Thyroid gland (tissue), 4 donors: ENCODE results near the gene GP1BA. TPM values are rescaled to one million over a fixed set of nuclear protein-coding genes. Genes with fewer than 3 reads are reported as not detected.

Experiments used
- DNase-seq, 2 donors: peaks; one replicate each; pipeline ENCODE4 v3.0.0-alpha.2; 2019
- H3K27ac ChIP-seq, 3 donors: fragments of 200-600 bp; sonication (generic); 1 replicate in 2 of 3; 2 replicates in 1 of 3; pipeline ENCODE4 v1.5.1; 2016 to 2019; ENCODE audit warnings: mild to moderate bottlenecking in 1 of 3, moderate library complexity in 1 of 3
- H3K27me3 ChIP-seq: fragments of 200-600 bp; sonication (generic); one replicate; pipeline ENCODE4 v1.5.1; 2019
- H3K36me3 ChIP-seq, 2 donors: fragments of 200-600 bp; sonication (generic); one replicate each; pipeline ENCODE4 v1.5.1; 2016 to 2019
- H3K4me1 ChIP-seq, 2 donors: fragments of 200-600 bp; sonication (generic); one replicate each; pipeline ENCODE4 v1.5.1; 2017 to 2019
- H3K4me3 ChIP-seq, 3 donors: fragments of 200-600 bp; sonication (generic); replicated peaks in 1 of 3; 1 replicate in 2 of 3; 2 replicates in 1 of 3; pipeline ENCODE4 v1.5.1; 2016; ENCODE audit warnings: mild to moderate bottlenecking in 1 of 3
- H3K9me3 ChIP-seq: fragments of 200-600 bp; sonication (generic); one replicate; pipeline ENCODE4 v1.5.1; 2017
- POLR2A ChIP-seq, 2 donors: fragments of 450-650 bp; IDR thresholded peaks; one replicate each; pipeline ENCODE4 v1.6.1; 2017; ENCODE audit warnings: antibody characterized with exemption in 2 of 2, mild to moderate bottlenecking in 2 of 2, moderate library complexity in 1 of 2
- WGBS, 2 donors: methylation state at CpG; one replicate each; pipeline ENCODE4 v1.1.5; 2017; 5-methylcytosine and 5-hydroxymethylcytosine counted together
- intact Hi-C: fragments of 100-400 bp; cut with DNase I; formaldehyde crosslinking; loops from one replicate; pipeline ENCODE4 v1.15.1; 2023
- total RNA-seq, 4 donors: library from RNA; depleted of rRNA; stranded (reverse); fragments of >200 nt; gene quantifications; one replicate each; pipeline ENCODE4 v1.2.3, GENCODE V29; 2016
- TF ChIP-seq, protein P1 (sequence below), 6 experiments: fragments of 200-600 bp in 3 of 6; fragments of 450-650 bp in 3 of 6; sonication (generic) in 3 of 6; IDR thresholded peaks; one replicate each; pipeline ENCODE4 v1.5.1; 2016 to 2019; ENCODE audit warnings: antibody characterized with exemption in 6 of 6, mild to moderate bottlenecking in 2 of 6, inconsistent platforms in 1 of 6, moderate library complexity in 1 of 6

The GP1BA gene
- total RNA-seq, 4 donors from 2014 or later = not detected

DNA sequence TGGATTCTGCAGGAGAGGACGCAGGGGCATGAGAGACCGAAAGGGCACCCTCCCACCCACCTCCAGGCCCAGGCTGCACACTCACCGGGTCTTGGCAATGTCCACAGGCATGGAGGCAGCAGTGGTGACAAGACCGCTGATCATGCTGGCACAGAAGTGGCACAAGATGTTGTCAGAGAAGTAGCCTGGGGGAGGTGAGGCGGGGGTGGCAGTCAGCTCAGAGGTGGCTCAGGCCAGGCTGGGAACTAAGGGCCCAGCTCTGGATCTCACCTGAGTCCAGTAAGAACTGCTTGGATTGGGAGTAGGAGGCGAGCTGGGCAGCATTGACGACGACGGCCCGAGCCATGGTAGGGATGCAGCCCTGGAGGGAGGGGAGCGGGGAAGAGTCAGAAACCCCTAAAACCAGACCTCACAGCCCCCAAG, 6.0 kb downstream of the GP1BA start:
- H3K4me3 ChIP-seq = no peak overlapping the region
- no peaks in the 10 kb centered on the region for H3K27me3 ChIP-seq
- no peak for DNase-seq
- H3K27ac ChIP-seq = no peak overlapping the region
- H3K36me3 ChIP-seq = peaks cover 14 to 15% of the 10 kb centered on the region in 2 donors
- H3K4me1 ChIP-seq = peaks cover 17 to 29% of the 10 kb centered on the region in 2 donors
- WGBS, 2 donors = 89 to 92% methylated on average over 8 to 11 of the region's 11 CpGs
- H3K9me3 ChIP-seq = no peaks in the 10 kb centered on the region
- TF ChIP-seq, protein P1, sequence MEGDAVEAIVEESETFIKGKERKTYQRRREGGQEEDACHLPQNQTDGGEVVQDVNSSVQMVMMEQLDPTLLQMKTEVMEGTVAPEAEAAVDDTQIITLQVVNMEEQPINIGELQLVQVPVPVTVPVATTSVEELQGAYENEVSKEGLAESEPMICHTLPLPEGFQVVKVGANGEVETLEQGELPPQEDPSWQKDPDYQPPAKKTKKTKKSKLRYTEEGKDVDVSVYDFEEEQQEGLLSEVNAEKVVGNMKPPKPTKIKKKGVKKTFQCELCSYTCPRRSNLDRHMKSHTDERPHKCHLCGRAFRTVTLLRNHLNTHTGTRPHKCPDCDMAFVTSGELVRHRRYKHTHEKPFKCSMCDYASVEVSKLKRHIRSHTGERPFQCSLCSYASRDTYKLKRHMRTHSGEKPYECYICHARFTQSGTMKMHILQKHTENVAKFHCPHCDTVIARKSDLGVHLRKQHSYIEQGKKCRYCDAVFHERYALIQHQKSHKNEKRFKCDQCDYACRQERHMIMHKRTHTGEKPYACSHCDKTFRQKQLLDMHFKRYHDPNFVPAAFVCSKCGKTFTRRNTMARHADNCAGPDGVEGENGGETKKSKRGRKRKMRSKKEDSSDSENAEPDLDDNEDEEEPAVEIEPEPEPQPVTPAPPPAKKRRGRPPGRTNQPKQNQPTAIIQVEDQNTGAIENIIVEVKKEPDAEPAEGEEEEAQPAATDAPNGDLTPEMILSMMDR (IDR thresholded peaks at IDR 0.05) = no peak
- TF ChIP-seq POLR2A (IDR thresholded peaks at IDR 0.05) = no peak
- intact Hi-C loops = loop anchor here (5.0 kb wide), 1 partner anchor 44 kb away; no protein-coding TSS in a partner anchor

DNA sequence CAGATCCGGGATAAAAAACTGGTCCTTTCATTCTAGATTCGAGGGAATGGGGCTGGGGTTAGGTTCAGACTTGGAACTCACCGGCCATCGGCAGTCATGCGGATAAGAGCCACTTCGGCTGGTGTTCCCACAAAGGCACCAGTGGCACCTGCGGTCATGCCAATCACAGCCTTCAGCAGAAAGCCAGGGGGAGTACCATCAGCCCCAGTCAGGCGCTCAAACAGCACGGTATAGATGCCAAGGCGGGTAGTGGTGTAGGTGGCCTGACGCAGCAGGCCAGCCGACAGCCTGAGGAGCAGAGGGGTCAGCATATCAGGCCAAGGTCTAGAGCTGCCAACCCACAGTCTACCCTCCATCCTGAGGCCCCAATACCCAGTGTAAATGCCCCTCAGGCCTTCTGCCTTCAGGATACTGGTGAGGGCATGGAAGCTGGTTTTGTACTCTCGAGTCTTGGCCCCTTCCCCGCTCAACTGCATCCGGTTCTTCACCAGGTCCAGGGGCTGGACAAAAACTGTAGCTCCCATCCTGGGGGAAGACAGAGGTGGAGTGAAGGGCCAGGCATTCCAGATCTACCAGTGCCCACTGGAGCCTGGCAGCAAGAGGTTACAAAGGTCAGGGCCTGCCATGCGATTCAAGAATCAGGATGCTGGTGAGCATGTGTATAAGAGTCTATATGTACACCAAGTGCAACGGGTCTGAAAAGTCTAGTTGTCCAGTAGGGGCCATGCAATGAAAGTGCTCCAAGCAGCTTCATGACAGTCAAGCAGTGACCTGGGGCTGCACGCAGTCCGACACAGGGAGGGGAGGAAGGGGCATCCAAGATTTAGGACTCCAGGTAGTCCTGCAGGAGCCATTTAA, 6.8 kb downstream of the GP1BA start:
- H3K27me3 ChIP-seq = no peaks in the 10 kb centered on the region
- TF ChIP-seq POLR2A (IDR thresholded peaks at IDR 0.05) = no peak
- TF ChIP-seq, protein P1 (IDR thresholded peaks at IDR 0.05) = no peak

DNA sequence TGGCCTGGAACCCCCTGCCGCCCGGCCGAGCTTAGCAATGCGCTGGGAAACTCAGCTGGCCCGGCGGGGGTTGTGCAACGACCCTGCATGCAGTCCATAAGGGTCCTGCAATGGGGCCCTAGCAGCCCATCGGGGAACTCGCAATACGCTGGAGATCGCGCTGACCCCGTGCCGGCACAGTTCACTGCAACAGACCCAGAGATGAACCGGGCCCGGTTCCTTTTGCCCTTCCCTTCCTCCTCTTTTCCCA, 7.4 kb downstream of the GP1BA start:
- TF ChIP-seq, protein P1 (IDR thresholded peaks at IDR 0.05) = no peak
- no peak for TF ChIP-seq POLR2A (IDR thresholded peaks at IDR 0.05)
- peaks cover 17 to 23% of the 10 kb centered on the region in 2 donors for H3K4me1 ChIP-seq
- H3K27me3 ChIP-seq = no peaks in the 10 kb centered on the region
- peak in 1 of 2 donors; percentile 10 for DNase-seq
- WGBS, 2 donors = 1 to 2% methylated on average over 9 to 12 of the region's 16 CpGs
- H3K36me3 ChIP-seq = peaks cover 15 to 16% of the 10 kb centered on the region in 2 donors
- intact Hi-C loops = loop anchor here (5.0 kb wide), 1 partner anchor 43 kb away; no protein-coding TSS in a partner anchor
- H3K9me3 ChIP-seq = no peaks in the 10 kb centered on the region
- peak overlapping the region; percentile 31 to 89 (median 33) for H3K4me3 ChIP-seq
- peak overlapping the region; percentile 91 to 97 (median 95) for H3K27ac ChIP-seq

More for the DNA sequence above, 6.8 kb downstream of the GP1BA start:
- 44 to 51% methylated on average over 16 to 19 of the region's 19 CpGs for WGBS, 2 donors
- peaks cover 15 to 16% of the 10 kb centered on the region in 2 donors for H3K36me3 ChIP-seq
- H3K4me1 ChIP-seq = peaks cover 17 to 28% of the 10 kb centered on the region in 2 donors
- H3K9me3 ChIP-seq = no peaks in the 10 kb centered on the region
- peak overlapping the region; percentile 91 to 97 (median 95) for H3K27ac ChIP-seq
- peak; percentile 42 to 51 for DNase-seq
- intact Hi-C loops = loop anchor here (5.0 kb wide), 1 partner anchor 43 kb away; no protein-coding TSS in a partner anchor
- peak overlapping the region; percentile 31 to 89 (median 33) for H3K4me3 ChIP-seq

DNA sequence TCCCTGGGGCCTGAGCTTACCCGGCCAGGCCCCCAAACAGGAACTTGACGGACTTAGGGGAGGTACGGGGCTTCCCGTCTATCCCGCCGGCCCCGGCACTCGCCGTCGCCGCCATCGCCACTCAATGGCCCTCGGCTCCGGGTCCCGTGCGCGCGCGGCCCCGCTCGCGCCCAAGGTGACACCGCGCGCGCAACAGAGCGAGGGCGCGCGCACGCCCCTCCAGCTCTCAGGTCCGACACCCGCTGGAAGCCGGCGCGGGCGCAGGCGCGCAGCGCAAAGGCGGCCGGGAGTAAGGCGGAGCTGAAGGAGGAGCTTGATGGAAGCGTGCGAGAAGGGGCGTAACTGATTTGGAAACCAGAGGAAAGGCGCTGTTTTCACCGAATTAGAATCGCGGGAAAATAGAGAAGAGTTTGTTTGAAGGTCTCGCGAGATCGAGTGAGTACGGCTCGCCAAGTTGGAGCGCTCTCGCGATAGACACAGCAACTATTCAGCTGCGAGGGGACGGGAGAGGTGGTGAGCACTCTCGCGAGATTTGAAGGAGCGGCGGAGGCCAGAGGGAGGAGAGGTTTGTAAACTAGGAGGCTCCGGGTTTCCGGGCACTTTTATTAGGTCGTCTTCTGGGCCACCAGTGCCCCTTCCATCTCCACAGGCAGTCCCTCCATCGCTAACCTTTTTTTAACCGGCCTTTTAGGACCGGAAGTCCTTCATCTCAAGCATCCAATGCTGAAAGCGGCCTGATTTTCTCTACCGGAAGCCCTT, 7.9 kb downstream of the GP1BA start, which contains the start of the genes RNF167 and SLC25A11:
Gene RNF167, plus strand, starts transcription at position 473 of the 759 bp plus-strand sequence. CDS start 642 bp downstream, outside the sequence.
Gene SLC25A11, minus strand, starts transcription at position 251 of the 759 bp plus-strand sequence. Its CDS starts 136 bp downstream, at position 115.
- 0% methylated on average over 36 to 42 of the region's 72 CpGs for WGBS, 2 donors
- Histone ChIP-seq H3K9me3 (no peaks in the 10 kb centered on the region), H3K36me3 (peaks cover 16 to 20% of the 10 kb centered on the region in 2 donors), H3K4me1 (peaks cover 17 to 27% of the 10 kb centered on the region in 2 donors), H3K27ac (peak within 1 kb of the TSS; percentile 91 to 97 (median 95)), H3K27me3 (no peaks in the 10 kb centered on the region), H3K4me3 (peak within 1 kb of the TSS; percentile 34 to 89 (median 69))
- TF ChIP-seq POLR2A (IDR thresholded peaks at IDR 0.05) = peak in 1 of 2 donors; percentile 79
- TF ChIP-seq, protein P1 (IDR thresholded peaks at IDR 0.05) = no peak
- peak; percentile 95 to 97 for DNase-seq
- intact Hi-C loops = loop anchor here (5.0 kb wide), 1 partner anchor 42 kb away; no protein-coding TSS in a partner anchor
